Mesothelial cell of epicardium (in vitro differentiated cells): ENCODE results near the gene SLC11A1. TPM values are rescaled to one million over a fixed set of nuclear protein-coding genes. Genes with fewer than 3 reads are reported as not detected.

ENCODE experiments used
- DNase-seq, 2 experiments: peaks; one replicate each; pipeline ENCODE4 v3.0.0; 2021; ENCODE audit warnings: low spot score in 2 of 2; ENCODE audit not compliant: unreplicated experiment in 2 of 2
- H3K27ac Mint-ChIP-seq: 2 replicates; pipeline ENCODE4 v1.8.0; 2021; ENCODE audit warnings: mixed read lengths
- H3K27me3 Mint-ChIP-seq: 2 replicates; pipeline ENCODE4 v1.8.0; 2021; ENCODE audit warnings: low read depth, mixed read lengths
- H3K36me3 Mint-ChIP-seq: 2 replicates; pipeline ENCODE4 v1.8.0; 2021; ENCODE audit warnings: mixed read lengths
- H3K4me1 Mint-ChIP-seq: 2 replicates; pipeline ENCODE4 v1.8.0; 2021; ENCODE audit warnings: mixed read lengths
- H3K4me3 Mint-ChIP-seq: 2 replicates; pipeline ENCODE4 v1.8.0; 2021; ENCODE audit warnings: mild to moderate bottlenecking, moderate library complexity, mixed read lengths
- H3K9me3 Mint-ChIP-seq: 2 replicates; pipeline ENCODE4 v1.8.0; 2021; ENCODE audit warnings: mixed read lengths
- CTCF ChIP-seq: fragments of 200-600 bp; sonication (generic); IDR thresholded peaks from one replicate; pipeline ENCODE4 v1.5.0; 2021; ENCODE audit warnings: antibody characterized with exemption; ENCODE audit not compliant: unreplicated experiment
- total RNA-seq: library from RNA; stranded (reverse); gene quantifications from 3 replicates; pipeline ENCODE4 v1.2.1, GENCODE V29; 2021

Gene SLC11A1
- total RNA-seq, 1 donor from 2014 or later: 0.76 TPM

GRCh38 chr2:218430721-218431120 is 48.6 kb downstream of the SLC11A1 start:
- no peak overlapping the region for H3K4me3 Mint-ChIP-seq
- H3K27me3 Mint-ChIP-seq: no peaks in the 10 kb centered on the region
- H3K27ac Mint-ChIP-seq: no peak overlapping the region
- no peaks in the 10 kb centered on the region for H3K4me1 Mint-ChIP-seq
- H3K9me3 Mint-ChIP-seq: no peaks in the 10 kb centered on the region
- no peak for DNase-seq
- no peak for TF ChIP-seq CTCF
- no peaks in the 10 kb centered on the region for H3K36me3 Mint-ChIP-seq

DNA sequence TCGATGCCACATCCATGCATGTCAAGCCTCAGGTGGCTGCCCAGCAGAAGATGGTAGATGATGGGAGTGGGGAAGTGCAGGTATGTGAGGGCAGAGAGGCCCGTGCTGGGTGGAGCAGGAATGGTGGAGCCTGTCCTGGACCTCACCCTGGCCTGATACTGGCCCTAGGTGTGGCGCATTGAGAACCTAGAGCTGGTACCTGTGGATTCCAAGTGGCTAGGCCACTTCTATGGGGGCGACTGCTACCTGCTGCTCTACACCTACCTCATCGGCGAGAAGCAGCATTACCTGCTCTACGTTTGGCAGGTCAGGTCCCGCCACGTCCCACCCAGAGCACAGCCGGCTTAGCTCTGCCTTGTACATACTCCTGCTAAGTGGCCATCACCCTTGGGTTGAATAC is 49.8 kb downstream of the SLC11A1 start:
- no peak overlapping the region for H3K27ac Mint-ChIP-seq
- no peak for DNase-seq
- no peaks in the 10 kb centered on the region for H3K9me3 Mint-ChIP-seq
- H3K36me3 Mint-ChIP-seq: no peaks in the 10 kb centered on the region
- TF ChIP-seq CTCF: no peak
- H3K4me1 Mint-ChIP-seq: no peaks in the 10 kb centered on the region
- no peak overlapping the region for H3K4me3 Mint-ChIP-seq
- H3K27me3 Mint-ChIP-seq: no peaks in the 10 kb centered on the region

DNA sequence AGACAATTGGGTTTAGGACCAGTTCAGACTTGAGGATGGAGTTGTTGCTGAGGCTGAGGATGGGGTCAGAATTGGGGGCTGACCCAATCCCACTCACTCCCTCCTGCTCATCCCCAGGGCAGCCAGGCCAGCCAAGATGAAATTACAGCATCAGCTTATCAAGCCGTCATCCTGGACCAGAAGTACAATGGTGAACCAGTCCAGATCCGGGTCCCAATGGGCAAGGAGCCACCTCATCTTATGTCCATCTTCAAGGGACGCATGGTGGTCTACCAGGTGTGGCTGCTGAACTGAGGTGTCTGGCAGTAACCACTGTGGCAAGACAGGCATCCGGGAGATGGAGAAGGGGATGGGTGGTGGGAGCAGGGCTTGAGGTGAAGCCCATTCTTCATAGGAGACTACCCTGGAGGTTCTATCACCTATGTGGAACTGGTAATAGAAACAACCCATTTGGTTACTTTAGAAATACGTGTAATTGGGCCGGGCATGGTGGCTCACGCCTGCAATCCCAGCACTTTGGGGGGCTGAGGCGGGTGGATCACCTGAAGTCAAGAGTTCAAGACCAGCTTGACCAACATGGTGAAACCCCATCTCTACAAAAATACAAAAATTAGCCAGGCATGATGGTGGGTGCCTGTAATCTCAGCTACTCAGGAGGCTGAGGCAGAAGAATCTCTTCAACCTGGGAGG is 50.7 kb downstream of the SLC11A1 start:
- DNase-seq: no peak
- Mint-ChIP-seq H3K27ac (no peak overlapping the region), H3K27me3 (no peaks in the 10 kb centered on the region), H3K36me3 (no peaks in the 10 kb centered on the region), H3K9me3 (no peaks in the 10 kb centered on the region), H3K4me3 (no peak overlapping the region), H3K4me1 (no peaks in the 10 kb centered on the region)
- no peak for TF ChIP-seq CTCF

DNA sequence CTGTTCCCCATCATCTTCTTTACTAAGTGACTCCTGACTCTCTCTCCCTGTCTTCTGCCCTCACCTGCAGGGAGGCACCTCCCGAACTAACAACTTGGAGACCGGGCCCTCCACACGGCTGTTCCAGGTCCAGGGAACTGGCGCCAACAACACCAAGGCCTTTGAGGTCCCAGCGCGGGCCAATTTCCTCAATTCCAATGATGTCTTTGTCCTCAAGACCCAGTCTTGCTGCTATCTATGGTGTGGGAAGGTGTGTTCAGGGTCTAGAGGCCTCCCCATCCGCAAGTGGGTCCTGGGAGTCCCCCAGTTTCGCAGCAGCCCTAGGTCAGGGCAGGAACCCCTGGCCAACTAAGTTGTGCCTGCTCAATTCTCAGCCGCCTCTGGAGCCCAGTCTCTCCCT is 52.4 kb downstream of the SLC11A1 start:
- Mint-ChIP-seq H3K9me3 (no peaks in the 10 kb centered on the region), H3K4me3 (no peak overlapping the region), H3K4me1 (no peaks in the 10 kb centered on the region), H3K36me3 (no peaks in the 10 kb centered on the region), H3K27ac (no peak overlapping the region), H3K27me3 (no peaks in the 10 kb centered on the region)
- no peak for DNase-seq
- TF ChIP-seq CTCF: no peak

GRCh38 chr2:218435003-218435982 is 53.2 kb downstream of the SLC11A1 start:
- Mint-ChIP-seq H3K9me3 (no peaks in the 10 kb centered on the region), H3K27ac (no peak overlapping the region), H3K36me3 (no peaks in the 10 kb centered on the region), H3K4me3 (no peak overlapping the region), H3K4me1 (no peaks in the 10 kb centered on the region), H3K27me3 (no peaks in the 10 kb centered on the region)
- no peak for DNase-seq
- TF ChIP-seq CTCF: no peak
